Measurements from ENCODE around the gene PDXK. TPM values are rescaled to one million over a fixed set of nuclear protein-coding genes. Genes with fewer than 3 reads are reported as not detected.

The PDXK gene
- total and polyA plus RNA-seq, 2 of the 13 experiments (the other 11 are each of a cell fraction or from before 2014, with no cell fraction given), result 114 to 184 TPM

DNA sequence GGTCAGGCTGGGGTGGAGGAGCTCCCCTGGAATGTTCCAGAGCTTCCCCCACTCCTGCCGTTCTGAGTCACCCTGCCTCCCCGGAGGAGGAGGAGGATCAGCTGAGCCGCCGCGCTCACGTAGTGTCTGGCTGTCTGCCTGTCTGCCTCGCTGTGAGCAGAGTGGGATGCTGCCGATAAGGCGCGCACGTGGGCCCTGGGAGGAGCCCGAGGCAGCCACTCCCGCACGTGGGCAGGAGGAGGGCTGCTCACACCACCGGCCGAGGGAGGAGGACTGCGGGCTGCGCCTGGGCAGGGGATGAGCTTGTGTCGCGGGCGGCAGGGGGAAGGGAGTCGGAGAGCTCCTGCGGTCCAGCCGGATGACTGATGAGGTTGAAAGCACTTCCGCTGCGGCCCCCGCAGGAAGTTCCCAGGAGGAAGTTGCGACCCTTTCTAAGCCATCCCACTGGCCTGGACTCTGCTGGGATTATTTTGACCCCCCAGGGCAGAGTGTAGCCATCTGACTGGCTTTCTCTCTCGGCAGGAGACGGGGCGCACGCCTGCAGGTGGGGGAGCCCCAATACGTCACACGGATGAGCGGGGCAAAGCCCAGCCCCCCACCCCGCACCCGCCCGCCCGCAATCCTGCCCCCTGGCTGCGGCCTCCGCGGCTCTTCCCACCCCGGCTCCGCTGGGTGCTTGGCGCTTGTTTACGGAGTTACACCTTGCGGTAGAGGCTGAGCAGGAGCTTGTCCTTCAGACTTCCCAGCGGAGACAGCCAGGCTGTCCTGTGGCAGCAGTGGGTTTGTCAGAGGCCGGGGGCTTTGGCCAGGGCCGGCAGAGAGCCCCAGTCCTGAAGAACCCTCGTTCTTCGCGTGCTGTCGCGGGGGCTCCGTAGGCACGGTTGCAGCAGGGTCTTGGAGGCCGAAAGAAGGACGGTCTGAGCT lies 9.8 kb downstream of the PDXK start (continued):
- TF ChIP-seq CENPBD1 (CRISPR knock-in tag; IDR thresholded peaks at IDR 0.05; ENCODE audit: borderline replicate concordance, low read depth) (no peak; the same call in 1 of the 2 replicates), ZNF652 (CRISPR knock-in tag; IDR thresholded peaks at IDR 0.05; ENCODE audit: borderline replicate concordance, low read depth) (peak; percentile 20; the same call in 1 of the 2 replicates), CHD2 (IDR thresholded peaks at IDR 0.05; ENCODE audit: low read depth, low read length) (peak; percentile 28; the same call in 1 of the 2 replicates), MEIS1 (CRISPR knock-in tag; IDR thresholded peaks at IDR 0.05; ENCODE audit: borderline replicate concordance) (0 out of 2 replicates have a peak, but pooled peaks have one; percentile 49), KDM3A (CRISPR knock-in tag; IDR thresholded peaks at IDR 0.05; ENCODE audit: low read depth) (peak; percentile 88; the same call in 1 of the 2 replicates), ZNF670 (CRISPR knock-in tag; IDR thresholded peaks at IDR 0.05; ENCODE audit: borderline replicate concordance) (peak; percentile 88; the same call in 1 of the 2 replicates), ZNF101 (CRISPR knock-in tag; IDR thresholded peaks at IDR 0.05; ENCODE audit: borderline replicate concordance, low read depth) (no peak), FOXP1 (IDR thresholded peaks at IDR 0.05) (no peak), FOXP1 (CRISPR knock-in tag; IDR thresholded peaks at IDR 0.05) (peak; percentile 51; the same call in 1 of the 2 replicates), BRD4 (CRISPR knock-in tag; IDR thresholded peaks at IDR 0.05) (peak; percentile 67; the same call in 1 of the 2 replicates), MTA1 (CRISPR knock-in tag; IDR thresholded peaks at IDR 0.05; ENCODE audit: borderline replicate concordance) (peak; percentile 89), PHF20 (CRISPR knock-in tag; IDR thresholded peaks at IDR 0.05) (peak; percentile 82), ZNF616 (CRISPR knock-in tag; IDR thresholded peaks at IDR 0.05; ENCODE audit: low read depth) (peak; percentile 68), NR1H2 (CRISPR knock-in tag; IDR thresholded peaks at IDR 0.05; ENCODE audit: borderline replicate concordance, low read depth) (no peak), ZBTB26 (CRISPR knock-in tag; IDR thresholded peaks at IDR 0.05; ENCODE audit: borderline replicate concordance) (peak; percentile 82; the same call in 1 of the 2 replicates), BCL6 (CRISPR knock-in tag; IDR thresholded peaks at IDR 0.05) (peak; percentile 47), PATZ1 (CRISPR knock-in tag; IDR thresholded peaks at IDR 0.05) (peak; percentile 91), ZNF777 (CRISPR knock-in tag; IDR thresholded peaks at IDR 0.05) (peak; percentile 42), ZNF232 (CRISPR knock-in tag; IDR thresholded peaks at IDR 0.05; ENCODE audit: borderline replicate concordance) (0 out of 2 replicates have a peak, but pooled peaks have one; percentile 50), ZBTB43 (CRISPR knock-in tag; conservative IDR thresholded peaks at IDR 0.05) (0 out of 2 replicates have a peak, but pooled peaks have one; percentile 38), ZIK1 (CRISPR knock-in tag; IDR thresholded peaks at IDR 0.05; ENCODE audit: borderline replicate concordance, low read depth) (peak; percentile 30; the same call in 1 of the 2 replicates), NFATC3 (CRISPR knock-in tag; IDR thresholded peaks at IDR 0.05) (no peak), KAT7 (CRISPR knock-in tag; IDR thresholded peaks at IDR 0.05; ENCODE audit: borderline replicate concordance) (peak; percentile 90)
- TF ChIP-seq, protein P1, sequence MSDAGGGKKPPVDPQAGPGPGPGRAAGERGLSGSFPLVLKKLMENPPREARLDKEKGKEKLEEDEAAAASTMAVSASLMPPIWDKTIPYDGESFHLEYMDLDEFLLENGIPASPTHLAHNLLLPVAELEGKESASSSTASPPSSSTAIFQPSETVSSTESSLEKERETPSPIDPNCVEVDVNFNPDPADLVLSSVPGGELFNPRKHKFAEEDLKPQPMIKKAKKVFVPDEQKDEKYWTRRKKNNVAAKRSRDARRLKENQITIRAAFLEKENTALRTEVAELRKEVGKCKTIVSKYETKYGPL (CRISPR knock-in tag; IDR thresholded peaks at IDR 0.05), result no peak

All from HepG2 (cell line).